Brain pericyte (primary cell): ENCODE results near the gene LARP4B.

Experiments used
- DNase-seq: peaks from one replicate; pipeline ENCODE4 v3.0.0-alpha.2; 2012; ENCODE audit warnings: low read depth, low spot score

The LARP4B gene

DNA sequence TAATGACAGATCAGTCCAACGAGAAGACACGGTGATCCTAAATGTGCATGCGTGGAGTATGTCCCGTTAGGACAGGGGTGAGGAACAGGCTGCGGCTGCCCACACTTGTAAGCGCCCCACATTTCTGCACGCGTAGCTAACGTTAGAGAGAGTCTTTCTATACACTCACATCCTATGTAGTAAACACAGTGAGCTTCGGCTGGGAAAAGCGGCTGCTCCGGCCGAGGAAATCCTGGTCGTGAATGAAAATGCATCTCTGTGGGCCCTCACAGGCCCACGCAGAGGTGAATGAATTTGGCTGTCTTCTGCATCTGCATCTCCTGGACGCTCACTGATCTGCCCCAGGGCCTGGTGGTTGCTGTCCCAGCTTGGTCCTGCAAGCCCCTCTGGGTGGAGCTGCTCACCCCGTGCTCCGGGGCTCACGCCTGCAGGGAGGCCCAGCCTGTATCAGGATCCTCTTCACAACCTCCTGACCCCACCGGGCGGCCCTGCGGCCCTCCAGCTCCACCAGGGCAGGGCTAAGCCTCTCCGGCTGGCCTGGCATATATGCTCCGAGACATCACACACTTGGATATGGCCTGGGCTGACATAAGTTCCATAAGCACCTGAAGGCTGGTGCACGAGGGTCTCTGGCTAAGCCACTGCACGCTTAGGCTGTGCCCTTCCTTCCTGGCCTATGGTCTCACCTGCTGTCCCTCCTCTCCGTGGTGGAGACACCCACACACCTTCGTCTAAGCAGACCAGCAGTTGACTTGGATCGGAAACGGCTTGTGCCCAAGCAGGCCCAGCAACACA lies 124.1 kb downstream of the LARP4B start:
- DNase-seq: no peak

DNA sequence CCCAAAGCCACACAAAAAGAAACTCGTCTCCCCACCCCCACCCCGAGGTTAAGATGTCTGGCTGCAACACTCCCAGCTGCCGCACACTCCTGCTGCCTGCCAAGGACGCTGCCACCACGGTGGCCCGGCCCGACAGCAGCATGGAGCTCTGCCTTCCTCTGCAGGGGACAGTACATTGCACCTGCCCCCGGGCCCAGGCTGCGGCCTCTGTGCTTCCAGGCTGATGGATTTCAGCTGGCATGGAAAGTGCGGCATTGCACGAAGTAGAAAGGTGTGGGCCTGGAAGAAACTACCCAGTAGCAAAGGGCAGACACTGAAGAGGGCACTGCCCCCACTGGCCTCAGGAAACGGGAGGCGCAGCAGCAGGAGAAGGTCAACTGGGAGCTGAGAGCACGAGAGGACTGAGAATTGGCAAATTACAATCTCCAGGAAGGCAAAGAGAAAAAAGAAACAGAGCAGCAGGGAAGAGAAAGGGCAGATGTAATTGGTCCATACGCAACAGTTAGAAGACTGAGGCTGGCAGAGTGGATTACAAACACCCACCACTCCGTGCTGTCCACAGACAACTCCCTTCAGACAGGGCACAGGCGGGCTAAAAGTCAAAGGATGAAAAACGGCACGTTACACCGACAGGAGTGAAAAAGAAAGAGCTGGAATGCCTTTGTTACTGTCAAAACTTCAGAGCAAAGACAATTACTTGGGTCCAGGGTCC lies 124.9 kb downstream of the LARP4B start:
- DNase-seq: no peak

DNA sequence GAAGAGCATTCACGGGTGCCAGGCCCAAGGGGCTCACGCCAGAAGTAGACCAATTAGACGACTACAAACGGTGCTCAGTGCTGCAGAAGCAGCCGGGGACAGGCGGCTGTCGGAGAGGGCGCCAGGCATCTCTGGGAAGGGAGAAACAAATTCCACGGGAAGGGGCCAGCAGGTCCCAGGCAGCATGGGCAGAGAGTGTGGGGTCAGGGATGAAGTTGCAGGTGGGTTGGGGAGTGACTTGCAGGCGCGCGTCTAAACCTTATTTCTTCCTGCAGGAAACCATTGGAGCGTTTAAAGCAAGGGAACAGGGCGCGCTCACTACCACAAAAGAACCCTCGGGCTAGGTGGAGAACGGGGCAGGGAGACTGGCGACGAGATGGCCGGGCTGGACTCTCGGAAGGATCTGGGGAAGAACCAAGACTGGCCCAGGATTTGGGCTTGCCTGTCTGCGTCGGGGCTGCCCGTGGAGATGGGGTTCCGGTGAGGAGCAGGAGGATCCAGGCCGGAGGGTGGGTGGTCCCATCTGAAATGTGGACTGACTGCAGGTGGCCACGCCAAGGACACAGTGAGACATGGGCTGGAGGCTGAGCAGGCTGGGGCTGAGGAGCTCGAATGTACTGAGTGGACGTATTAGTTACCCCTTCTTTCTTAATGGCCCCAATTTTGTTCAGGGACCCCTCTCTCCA lies 125.7 kb downstream of the LARP4B start:
- no peak for DNase-seq

DNA sequence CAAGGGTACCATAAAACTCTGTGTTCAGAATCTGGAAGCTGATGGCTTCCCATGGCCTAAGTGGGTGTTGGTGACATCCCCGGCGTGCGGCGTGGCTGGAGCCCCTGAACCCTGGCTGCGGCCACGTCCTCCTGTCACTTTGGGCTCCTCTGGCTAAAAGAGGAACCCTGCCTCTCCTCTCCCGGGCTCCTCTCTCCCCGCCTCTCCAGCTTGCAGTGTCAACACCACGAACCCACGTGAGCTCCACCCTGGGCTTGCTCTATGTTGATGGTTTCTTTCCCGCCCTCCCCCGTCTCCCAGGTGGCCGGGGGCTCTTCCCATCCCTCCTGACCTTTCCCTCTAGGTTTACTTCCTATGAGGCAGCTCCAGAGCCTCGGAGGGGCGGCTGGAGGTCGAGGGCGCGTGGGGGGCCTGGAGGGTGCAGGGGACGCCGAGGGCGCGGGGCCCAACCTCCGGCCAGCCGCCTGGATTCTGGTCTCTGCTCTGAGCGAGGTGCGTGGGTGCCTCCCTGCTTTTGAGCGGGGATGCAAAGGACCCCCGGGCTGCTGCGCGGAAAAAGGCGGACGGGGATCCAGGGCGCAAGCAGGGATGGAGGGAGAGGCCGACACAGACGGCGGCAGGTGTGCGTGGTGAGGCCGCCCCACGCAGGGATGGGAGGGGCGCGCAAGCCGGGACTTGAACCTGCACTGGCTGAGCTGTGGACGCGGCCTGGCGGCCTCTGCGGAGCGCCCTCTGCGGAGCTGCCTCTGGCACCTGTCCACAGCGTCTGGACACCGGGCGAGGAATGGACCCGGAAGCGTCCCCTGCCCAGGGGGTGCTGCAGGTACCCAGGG lies 126.5 kb downstream of the LARP4B start:
- DNase-seq: no peak

DNA sequence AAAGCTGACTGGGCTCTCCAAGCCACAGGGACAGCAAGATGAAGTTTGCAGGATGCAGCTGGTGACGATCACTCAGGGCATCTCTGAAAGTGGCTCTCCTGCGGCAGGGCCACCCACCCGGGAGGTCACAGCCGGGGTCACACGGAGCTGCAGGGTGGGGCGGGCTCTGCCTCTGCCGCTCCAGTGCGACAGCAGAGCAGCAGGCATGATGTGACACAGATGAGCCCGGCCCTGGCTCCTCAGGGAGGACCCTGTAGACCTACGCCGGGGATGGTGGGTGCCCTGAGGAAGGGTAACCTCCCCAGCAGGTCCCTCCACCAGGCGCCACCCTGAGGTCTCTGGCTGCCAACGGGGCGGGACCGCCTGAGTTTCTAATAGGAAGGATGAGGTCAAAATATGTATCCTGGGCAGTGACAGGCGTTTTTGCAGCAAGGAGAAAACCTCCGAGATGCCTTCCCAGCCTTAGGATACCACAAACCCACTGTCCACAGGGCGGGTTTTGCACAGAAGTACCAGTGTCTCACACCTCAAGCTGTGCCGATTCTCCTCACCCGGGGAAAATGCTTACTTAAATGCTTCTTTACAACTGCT lies 127.2 kb downstream of the LARP4B start:
- no peak for DNase-seq

DNA sequence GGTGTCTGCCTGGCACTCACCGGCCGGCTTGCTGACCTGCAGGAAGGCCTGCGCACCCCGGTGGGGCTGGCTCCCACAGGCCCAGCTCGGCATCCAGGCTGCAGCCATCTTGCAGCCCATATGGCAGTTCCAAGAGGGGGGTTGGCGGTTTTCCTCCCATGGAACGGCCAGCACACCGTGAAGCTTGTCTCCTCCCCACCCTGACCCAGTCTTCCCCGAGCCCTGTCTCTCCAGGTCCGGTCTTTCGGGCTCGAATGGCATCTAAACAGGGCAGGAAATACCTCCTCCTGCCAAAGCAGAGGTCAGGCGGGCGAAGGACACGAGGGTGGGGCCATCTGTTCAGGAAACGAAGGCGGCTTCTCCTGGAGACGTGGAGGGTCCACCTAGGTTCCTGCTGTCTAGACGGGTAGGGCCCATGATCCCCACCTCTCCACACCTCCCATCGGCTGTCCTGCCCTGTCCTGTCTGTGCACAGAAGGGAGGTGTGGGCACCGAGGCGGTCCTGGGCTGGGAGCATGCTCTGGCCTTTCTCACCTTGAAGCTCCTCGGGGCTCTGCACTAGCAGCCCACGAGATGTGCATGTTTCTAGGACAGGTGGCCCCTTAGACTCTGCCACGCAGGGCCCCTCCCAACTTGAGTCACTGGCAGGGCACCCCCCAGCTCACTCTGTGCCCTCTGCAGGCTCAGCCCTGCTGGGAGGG lies 128.3 kb downstream of the LARP4B start:
- DNase-seq: no peak

DNA sequence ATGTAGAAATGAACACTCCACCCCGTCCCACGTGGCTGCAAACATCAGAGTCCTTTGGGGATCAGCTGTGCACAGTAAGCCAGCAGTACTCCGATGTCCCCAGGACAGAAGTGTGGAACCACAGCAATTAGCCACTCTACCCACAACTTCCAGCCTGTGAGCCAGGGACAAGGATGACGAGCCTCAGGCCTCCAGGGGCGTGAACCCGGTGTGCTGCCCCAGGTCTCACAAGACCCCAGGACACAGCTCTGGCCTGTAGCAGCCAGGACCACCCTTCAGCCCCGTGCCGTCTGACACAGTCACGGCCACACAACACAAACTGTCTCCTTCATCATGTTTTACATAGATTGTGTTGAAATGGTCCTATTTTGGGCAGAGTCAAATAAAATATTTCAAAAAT lies 129.0 kb downstream of the LARP4B start:
- no peak for DNase-seq

DNA sequence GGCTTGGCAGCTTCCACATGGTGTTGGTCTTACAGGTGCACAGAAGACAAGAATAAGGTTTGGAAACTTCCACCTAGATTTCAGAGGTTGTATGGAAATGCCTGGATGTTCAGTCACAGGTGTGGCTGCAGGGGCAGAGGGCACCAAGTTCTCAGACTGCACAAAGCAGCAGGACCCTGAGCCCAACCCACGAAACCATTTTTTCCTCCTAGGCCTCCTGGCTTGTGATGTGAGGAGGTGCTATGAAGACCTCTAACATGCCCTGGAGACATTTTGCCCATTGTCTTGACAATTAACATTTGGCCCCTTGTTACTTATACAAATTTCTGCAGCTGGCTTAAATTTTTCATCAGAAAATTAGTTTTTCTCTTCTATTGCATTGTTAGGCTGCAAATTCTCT lies 134.3 kb downstream of the LARP4B start:
- DNase-seq: no peak

DNA sequence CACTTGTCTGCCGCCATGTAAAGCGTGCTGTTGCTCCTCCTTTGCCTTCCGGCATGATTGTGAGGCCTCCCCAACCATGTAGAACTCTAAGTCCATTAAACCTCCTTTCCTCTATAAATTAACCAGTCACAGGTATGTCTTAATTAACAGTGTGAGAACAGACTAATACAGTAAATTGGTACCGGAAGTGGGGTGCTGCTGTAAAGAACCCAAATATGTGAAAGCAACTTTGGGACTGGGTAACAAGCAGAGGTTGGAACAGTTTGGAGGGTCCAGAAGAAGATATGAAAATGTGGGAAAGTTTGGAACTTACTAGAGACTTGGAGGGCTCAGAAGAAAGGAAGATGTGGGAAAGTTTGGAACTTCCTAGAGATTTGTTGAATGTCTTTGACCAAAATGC lies 135.3 kb downstream of the LARP4B start:
- DNase-seq: no peak

DNA sequence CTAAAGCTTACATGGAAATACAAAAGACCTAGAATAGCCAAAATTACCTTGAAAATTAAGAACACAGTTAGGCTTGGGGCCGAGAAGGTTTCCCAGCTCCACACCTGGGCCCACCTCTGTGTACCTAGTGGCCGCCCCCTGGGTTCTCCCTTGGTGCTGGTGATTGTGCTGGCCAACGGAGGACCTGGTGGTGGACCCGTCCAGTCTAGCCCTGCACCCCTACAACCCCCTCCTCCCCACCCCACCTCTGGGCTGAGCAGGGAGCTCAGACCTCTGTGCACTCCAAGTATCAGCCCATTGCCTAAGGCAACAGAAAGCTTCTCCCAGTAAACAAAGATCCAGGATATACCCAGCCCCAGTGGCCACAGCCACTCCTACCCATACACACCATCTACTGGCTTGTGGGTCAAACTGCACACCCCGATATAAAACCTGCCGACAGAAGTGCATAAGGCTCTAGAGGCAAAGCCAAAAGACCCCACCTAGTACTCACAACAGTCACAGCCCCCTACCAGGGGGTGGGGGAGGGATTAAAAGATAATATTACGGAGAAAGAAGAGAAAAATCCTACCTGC lies 137.0 kb downstream of the LARP4B start:
- no peak for DNase-seq

DNA sequence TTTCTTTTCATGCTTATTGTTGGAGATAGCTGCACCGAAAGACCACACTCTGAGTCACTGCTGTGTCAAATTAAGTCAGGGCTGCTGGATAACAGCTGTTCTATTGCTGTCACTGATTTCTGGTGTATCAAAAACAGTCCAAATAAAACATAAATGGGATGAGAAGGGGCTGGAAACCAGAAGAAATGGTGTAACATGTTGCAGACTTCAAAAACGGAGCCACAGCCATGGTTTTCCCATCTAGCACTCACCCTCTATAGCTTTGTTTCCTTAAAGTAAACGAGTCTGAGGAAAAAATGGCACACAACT lies 138.8 kb downstream of the LARP4B start:
- DNase-seq: no peak

DNA sequence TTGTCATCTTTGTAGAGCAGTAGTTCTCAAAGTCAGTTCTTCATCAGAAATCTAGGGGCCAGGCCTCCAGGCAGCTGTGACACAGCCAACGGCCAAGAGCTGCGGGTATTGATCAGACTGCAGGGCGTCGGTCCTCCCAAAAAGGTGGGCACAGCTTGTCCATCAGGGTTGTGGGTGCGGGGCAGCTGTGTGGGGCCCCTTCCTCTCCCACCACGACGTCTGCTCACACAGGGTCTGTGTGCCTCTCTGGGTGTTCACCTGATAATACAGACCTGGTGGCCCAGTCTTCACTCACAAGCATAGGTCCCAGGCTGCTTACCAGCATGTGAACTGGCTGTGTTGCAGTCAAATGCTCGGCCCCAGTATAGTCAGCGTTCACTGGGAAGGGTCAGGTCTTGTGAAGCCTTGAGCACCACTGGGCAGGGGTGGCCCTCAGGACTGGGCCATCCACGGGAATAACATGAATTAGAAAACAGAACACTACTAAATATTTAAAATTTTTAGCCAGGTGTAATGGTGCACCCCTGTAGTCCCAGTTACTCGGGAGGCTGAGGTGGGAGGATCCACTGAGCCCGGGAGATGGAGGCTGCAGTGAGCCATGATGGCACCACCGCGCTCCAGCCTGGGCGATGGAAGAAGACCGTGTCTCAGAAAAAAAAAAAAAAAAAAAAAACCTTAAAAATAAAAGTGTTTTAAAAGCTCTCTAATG lies 139.3 kb downstream of the LARP4B start:
- no peak for DNase-seq

DNA sequence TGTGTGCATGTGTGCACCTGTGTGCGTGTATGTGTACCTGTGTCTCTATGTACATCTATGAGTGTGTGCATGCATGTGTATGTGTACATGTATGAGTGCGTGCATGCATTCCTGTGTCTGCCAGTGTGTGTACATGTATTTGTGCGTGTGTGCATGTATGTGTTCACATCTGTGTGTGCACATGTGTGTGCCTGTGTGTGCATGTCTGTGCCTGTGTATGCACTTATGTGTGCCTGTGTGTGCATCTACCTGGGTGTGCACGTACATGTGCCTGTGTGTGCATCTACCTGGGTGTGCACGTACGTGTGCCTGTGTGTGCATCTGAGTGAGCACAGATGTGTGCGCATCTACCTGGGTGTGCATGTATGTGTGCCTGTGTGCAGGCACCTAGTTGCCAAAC lies 139.9 kb downstream of the LARP4B start:
- DNase-seq: no peak

DNA sequence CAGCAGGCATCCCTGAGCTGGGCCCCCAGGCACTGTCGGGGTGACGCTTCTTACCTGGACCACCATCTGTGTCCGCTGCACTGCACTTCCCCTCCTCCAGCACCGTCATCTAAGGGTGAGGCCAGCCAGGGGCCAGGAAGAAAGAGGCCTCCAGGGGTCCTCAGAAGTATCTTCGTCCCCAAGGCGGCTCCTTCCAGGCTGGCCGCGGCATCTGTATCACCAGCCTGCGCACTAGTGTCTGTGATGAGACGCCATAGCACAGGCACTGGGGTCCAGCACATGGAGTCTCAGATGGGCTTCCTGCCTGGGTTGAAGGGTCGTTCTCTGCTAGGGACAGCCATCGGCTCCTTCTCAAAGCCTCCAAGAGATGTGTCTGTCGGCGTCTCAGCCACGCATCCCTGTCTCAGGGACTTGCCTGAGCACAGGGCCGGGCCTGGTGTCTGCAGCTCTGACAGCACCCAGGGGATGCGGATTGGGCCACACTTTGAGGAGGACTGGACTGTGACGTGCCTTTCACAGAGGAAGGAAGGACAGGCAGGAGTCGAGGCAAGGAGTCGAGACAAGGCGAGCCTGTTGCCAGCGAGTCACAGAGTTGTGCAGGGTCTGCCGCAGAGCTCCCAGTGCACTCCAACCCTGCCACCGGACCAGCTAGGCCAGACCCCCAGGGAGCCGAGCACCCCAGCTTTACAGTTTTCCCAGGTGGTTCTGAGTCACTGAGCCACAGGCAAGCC lies 140.5 kb downstream of the LARP4B start:
- DNase-seq: no peak

DNA sequence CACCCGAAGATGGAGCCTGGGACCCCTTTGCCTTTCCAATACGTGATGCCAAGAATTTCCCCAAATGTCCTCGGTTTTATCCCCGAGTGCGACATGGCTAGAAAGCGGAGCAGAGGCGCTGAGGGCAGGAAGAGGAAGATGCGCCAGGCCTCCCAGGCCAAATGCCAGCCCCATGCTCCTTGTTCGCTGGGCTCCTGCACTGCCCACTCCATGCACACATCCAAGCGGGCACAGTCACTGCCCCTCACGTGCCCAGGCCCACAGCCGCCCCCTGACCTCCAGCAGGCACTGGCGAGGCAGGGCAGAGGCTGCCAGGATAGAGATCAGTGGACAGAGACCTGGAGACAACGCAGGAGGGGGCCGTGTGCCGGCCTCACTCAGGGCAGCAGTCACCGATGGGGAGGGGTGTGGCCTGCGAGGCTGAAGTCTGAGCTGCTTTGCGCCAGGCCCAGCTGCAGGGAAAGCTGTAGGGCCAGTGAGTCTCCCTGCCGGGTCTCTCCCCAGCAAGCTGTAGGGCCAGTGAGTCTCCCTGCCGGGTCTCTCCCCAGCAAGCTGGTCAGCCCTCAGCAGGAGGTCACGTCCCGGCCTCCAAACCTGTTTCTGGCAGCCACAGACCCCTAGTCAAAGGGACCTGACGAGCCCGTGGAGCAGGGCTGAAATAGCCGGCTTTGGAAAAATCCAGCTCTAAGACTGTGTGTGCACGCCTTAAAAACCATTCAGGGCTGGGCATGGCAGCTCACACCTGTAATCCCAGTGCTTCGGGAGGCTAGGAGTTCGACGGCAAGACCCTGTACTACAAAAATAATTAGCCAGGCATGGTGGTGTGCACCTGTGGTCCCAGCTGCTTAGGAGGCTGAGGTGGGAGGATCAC lies 141.4 kb downstream of the LARP4B start:
- DNase-seq: no peak

DNA sequence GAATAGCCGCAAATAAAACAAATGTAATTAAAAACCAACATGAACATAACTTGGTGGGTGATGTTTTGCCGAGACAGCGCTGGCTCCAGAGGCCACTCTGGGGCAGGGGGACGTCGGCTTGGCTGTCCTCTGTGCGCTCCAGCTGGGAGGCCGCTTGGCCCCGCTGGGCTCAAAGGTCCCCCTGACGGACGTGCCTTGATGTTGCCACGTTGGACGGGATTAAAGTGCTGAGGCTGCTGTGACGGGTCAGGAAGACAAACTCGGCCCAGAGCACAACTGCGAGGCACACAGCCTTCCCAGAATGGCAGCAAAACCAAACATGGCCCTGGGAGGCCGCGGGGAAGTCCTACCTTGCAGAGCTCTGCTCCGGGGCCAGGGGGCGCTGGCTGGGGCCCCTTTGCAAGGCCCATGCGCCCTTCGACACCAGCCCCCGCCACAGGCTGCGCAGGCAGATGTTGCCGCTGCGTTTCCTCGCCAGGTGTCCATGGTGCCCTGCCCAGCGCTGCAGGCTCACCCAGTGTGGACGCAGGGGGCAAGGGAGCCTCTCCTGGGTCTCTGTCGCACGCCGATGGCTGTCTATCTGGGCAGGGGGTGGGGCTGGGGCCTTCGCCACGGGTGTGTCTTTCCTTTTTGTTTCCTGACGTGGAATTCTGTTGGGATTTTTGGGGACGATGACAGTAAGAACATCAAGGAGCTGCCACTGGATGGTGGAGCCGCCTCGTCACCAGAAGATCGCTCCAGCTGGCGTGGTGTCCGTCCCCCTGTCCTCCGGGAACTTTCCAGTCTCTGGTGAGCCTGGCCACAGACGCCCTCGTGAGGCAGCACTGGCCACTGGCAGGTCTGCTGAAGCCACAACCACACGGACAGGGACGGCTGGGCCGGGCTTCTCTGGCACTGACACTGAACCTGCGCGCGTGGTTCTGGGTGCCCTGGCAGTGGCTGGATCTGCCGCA lies 142.4 kb downstream of the LARP4B start:
- no peak for DNase-seq
